GM12801 (cell line): ENCODE measurements around the gene RRAGB.

Experiments used
- TF ChIP-seq, protein P1 (sequence below): IDR thresholded peaks from one replicate; pipeline ENCODE4 v1.5.1; 2011; ENCODE audit warnings: control low read depth; ENCODE audit not compliant: insufficient read length; ENCODE audit errors: extremely low read depth

RRAGB gene

DNA sequence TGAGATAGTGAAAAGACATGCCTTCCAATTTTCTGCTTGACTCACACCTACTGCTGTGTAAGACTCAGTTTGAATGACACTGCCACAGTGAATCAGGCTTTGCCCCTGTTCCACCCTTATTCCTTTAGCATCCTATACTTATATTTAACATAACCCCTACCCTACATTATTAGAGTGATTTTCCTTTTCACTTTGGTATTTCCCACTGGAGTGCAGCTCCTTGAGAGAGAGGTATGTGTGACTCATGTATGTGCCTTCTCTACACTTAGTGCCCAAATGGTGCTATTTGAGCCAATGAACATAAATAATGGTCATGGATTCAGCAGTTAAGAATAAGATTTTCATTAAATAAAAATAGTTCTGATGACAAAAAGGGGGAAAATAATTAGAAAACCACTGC, 69.5 kb downstream of the RRAGB start:
- TF ChIP-seq, protein P1, sequence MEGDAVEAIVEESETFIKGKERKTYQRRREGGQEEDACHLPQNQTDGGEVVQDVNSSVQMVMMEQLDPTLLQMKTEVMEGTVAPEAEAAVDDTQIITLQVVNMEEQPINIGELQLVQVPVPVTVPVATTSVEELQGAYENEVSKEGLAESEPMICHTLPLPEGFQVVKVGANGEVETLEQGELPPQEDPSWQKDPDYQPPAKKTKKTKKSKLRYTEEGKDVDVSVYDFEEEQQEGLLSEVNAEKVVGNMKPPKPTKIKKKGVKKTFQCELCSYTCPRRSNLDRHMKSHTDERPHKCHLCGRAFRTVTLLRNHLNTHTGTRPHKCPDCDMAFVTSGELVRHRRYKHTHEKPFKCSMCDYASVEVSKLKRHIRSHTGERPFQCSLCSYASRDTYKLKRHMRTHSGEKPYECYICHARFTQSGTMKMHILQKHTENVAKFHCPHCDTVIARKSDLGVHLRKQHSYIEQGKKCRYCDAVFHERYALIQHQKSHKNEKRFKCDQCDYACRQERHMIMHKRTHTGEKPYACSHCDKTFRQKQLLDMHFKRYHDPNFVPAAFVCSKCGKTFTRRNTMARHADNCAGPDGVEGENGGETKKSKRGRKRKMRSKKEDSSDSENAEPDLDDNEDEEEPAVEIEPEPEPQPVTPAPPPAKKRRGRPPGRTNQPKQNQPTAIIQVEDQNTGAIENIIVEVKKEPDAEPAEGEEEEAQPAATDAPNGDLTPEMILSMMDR, result no peak

DNA sequence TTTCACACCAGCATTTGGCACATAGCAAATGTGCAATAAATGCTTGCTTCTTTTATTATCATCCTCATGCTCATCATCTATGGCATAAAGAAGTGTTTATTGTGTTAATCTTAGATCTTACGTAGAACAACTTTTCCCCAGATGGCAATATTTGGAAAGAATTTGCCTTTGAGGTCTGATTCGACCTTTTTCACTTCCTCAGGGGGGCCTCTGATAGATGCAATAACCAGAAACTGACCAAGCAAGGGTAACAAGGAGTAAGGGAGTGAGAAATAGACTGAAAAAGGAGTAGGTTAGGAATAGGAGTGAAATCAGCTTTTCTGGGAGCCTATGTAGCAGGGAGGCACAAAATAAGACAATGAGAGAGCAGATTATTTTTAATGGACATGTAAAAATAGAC, 70.2 kb downstream of the RRAGB start:
- TF ChIP-seq, protein P1, result no peak

DNA sequence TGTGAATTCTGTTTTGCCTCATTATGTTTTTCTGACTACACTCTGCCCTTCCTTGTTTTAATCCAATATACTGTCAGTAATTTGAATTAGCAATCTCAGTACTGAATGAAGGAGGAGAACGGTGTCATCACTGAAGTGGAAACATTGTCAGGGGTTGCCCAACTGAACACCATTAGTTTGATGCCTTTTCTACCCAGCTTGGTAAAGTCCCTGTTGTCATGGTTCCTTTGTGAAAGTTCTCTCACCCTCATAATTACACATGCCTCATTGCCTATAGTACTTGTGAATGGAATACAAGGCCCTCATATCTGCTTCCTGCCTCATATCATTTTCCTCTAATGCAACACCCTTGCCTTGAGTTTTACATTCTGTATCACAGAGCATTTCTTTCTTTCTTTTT, 76.9 kb downstream of the RRAGB start:
- TF ChIP-seq, protein P1, result no peak

DNA sequence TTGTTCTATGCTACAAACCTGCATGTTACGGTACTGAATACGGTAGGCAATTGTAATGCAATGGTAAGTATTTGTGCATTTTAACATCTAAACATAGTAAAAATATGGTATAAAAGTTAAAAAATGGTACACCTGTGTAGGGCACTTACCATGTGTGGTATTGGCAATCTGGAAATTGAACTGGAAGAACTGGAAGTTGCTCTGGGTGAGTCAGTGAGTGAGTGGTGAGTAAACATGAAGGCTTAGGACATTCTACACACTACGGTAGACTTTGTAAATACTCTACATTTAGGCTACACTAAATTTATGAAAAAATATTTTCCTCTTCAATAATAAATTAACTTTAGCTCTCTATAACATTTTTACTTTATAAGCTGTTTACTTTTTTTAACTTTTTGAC, 78.9 kb downstream of the RRAGB start:
- TF ChIP-seq, protein P1, result no peak

DNA sequence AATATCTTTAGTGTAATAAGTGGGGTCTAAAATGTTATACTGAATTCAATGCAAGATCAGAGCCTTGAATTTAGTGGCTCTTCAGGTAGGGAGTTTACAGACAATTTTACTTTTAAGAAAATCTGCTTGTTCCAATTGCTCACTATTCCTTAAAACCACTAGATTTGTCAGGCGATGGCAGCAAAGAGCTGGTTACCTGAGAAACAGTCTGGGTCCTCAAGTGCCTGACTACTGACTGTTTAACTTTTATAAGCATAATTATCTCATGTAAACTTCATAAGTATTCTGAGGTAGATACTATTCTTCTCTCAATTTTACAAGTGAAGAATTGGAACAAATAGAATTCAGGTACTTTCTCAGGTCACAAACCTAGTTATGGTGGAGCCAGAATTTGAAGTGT, 84.3 kb downstream of the RRAGB start:
- TF ChIP-seq, protein P1, result no peak
